ENCODE data around the gene DDX1.

DNA sequence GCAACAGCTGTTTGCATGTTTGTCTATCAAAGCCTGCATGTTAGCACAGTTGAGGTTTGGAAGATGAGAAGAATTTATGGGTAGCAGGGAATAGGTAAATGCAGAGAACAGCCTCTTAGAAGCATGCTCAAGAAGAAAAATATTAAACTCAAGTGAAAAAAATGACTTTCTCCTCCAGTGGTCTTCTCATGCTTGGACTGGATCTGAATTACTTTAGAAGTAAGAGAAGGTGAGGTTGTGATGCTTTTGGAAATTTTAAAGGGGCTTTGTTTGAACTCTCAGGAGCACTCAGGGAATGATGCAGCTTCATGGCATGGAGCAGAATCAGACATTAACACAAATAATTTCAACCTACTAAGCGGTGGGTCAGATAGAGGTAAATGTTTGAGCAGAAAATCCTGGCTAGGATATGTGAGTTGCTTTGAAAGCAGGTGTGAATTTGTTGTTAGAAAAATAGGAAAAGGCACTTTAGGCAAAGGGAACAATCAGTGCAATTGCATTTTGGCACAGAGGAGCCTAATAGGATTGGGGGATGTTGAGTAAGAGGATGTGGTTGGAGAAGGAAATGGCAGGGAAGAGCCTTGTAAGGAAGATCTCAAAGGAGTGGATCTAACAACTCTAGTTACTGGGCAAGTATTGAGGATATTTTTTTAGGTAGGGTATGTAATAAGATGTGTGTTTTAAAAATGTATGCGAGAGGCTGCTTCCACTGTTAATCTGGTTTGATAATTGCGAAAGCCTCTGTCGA, 76.3 kb downstream of the DDX1 start:
- TF ChIP-seq POLR2A (IDR thresholded peaks at IDR 0.05) = no peak
- TF ChIP-seq, protein P1, sequence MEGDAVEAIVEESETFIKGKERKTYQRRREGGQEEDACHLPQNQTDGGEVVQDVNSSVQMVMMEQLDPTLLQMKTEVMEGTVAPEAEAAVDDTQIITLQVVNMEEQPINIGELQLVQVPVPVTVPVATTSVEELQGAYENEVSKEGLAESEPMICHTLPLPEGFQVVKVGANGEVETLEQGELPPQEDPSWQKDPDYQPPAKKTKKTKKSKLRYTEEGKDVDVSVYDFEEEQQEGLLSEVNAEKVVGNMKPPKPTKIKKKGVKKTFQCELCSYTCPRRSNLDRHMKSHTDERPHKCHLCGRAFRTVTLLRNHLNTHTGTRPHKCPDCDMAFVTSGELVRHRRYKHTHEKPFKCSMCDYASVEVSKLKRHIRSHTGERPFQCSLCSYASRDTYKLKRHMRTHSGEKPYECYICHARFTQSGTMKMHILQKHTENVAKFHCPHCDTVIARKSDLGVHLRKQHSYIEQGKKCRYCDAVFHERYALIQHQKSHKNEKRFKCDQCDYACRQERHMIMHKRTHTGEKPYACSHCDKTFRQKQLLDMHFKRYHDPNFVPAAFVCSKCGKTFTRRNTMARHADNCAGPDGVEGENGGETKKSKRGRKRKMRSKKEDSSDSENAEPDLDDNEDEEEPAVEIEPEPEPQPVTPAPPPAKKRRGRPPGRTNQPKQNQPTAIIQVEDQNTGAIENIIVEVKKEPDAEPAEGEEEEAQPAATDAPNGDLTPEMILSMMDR (IDR thresholded peaks at IDR 0.05) = no peak
